HepG2 (cell line): Measurements from ENCODE around the gene KIF21B. TPM values are rescaled to one million over a fixed set of nuclear protein-coding genes. Genes with fewer than 3 reads are reported as not detected.

Source experiments
- ATAC-seq: fragments of 200-7000 bp; cut with Tn5 transposase; 3 replicates; pipeline ENCODE4 v1.9.1; 2020; ENCODE audit warnings: mild to moderate bottlenecking, moderate library complexity
- BruUV-seq: library from RNA; stranded (reverse); fragments of 400-500 nt; replicated peaks from 2 replicates; lab custom pipeline; 2021; lab: Mats Ljungman, UMichigan
- CTCF ChIA-PET: fragments of 300-600 bp; formaldehyde crosslinking; extraction: SDS; loops from one replicate; lab custom pipeline; 2021; ENCODE audit warnings: low total read pairs, inconsistent platforms, low intra/inter-chr PET ratio; lab: Yijun Ruan, JAX
- POLR2A ChIA-PET: fragments of 350-600 bp; sonication (Branson Sonifier 250); formaldehyde crosslinking; loops from one replicate; lab custom pipeline; 2020; ENCODE audit warnings: antibody characterized with exemption, inconsistent platforms; lab: Yijun Ruan, JAX
- DNase-seq: peaks from one replicate; pipeline ENCODE4 v3.0.0-alpha.2; 2015; ENCODE audit warnings: low spot score
- FAIRE-seq: peaks from 3 replicates; lab custom pipeline; 2011; peaks lifted over from hg19 to GRCh38; lab: Jason Lieb, UNC
- H2AFZ ChIP-seq: one replicate; pipeline ENCODE4 v1.6.1; 2011; ENCODE audit warnings: low read length, inconsistent platforms
- H3K27ac ChIP-seq: fragments of 300-600 bp; 3 replicates; pipeline ENCODE4 v1.8.0; 2011; ENCODE audit warnings: mixed run types, mild to moderate bottlenecking, mixed read lengths, low read length, inconsistent platforms; ENCODE audit not compliant: insufficient read depth; ENCODE audit errors: extremely low read length
- H3K27me3 ChIP-seq, 2 experiments: fragments of 200-600 bp in 1 of 2; 2 replicates in 1 of 2; 3 replicates in 1 of 2; pipeline versions ENCODE4 v1.6.0 to v1.8.0; 2011; ENCODE audit warnings: low read length in 2 of 2, mild to moderate bottlenecking in 2 of 2, moderate library complexity in 2 of 2, inconsistent platforms in 1 of 2; ENCODE audit not compliant: insufficient read depth in 2 of 2, control insufficient read depth in 1 of 2
- H3K36me3 ChIP-seq, 2 experiments: fragments of 200-600 bp in 1 of 2; replicated peaks in 1 of 2; 2 replicates in 1 of 2; 3 replicates in 1 of 2; pipeline versions ENCODE4 v1.5.1 to v1.8.0; 2011; ENCODE audit warnings: low read length in 2 of 2, inconsistent platforms in 1 of 2; ENCODE audit not compliant: insufficient read depth in 2 of 2, control insufficient read depth in 1 of 2
- H3K4me1 ChIP-seq: 2 replicates; pipeline ENCODE4 v1.5.1; 2012; ENCODE audit warnings: low read length, inconsistent platforms; ENCODE audit not compliant: insufficient read depth
- H3K4me2 ChIP-seq: 2 replicates; pipeline ENCODE4 v1.6.0; 2011; ENCODE audit warnings: low read depth, low read length, inconsistent platforms
- H3K4me3 ChIP-seq, 3 experiments: fragments of 200-600 bp in 1 of 3; sonication (generic), shearing (Covaris generic) in 1 of 3; replicated peaks in 1 of 3; 2 replicates each; pipeline ENCODE4 v1.5.1; 2011 to 2016; ENCODE audit warnings: low read length in 3 of 3, inconsistent platforms in 2 of 3, low read depth in 2 of 3, mild to moderate bottlenecking in 2 of 3, control low read depth in 1 of 3, mixed read lengths in 1 of 3; ENCODE audit not compliant: insufficient read depth in 1 of 3
- H3K79me2 ChIP-seq: one replicate; pipeline ENCODE4 v1.6.1; 2011; ENCODE audit warnings: low read length, inconsistent platforms; ENCODE audit not compliant: insufficient read depth
- H3K9ac ChIP-seq: 2 replicates; pipeline ENCODE4 v1.6.0; 2011; ENCODE audit warnings: mild to moderate bottlenecking, low read depth, low read length, inconsistent platforms; ENCODE audit not compliant: insufficient read depth
- H3K9me3 ChIP-seq: 2 replicates; pipeline ENCODE4 v1.5.1; 2012; ENCODE audit warnings: mild to moderate bottlenecking, low read length
- H4K20me1 ChIP-seq: 2 replicates; pipeline ENCODE4 v1.6.0; 2011; ENCODE audit warnings: inconsistent platforms, mild to moderate bottlenecking, low read length, moderate library complexity; ENCODE audit not compliant: insufficient read depth
- ATF1 ChIP-seq: IDR thresholded peaks from 2 replicates; pipeline ENCODE4 v1.6.1; 2016; ENCODE audit warnings: mild to moderate bottlenecking, control low read depth
- BRF2 ChIP-seq: sonication (generic); formaldehyde crosslinking; IDR thresholded peaks from 2 replicates; pipeline ENCODE4 v1.8.1; 2022; ENCODE audit warnings: mild to moderate bottlenecking, missing genetic modification reagents
- ETV5 ChIP-seq: IDR thresholded peaks from 2 replicates; pipeline ENCODE4 v1.6.1; 2018; ENCODE audit warnings: missing biosample characterization, missing genetic modification reagents, inconsistent platforms, borderline replicate concordance
- MYPOP ChIP-seq: sonication (generic); formaldehyde crosslinking; IDR thresholded peaks from 2 replicates; pipeline ENCODE4 v1.8.1; 2023; ENCODE audit warnings: mild to moderate bottlenecking, moderate library complexity, missing genetic modification reagents
- RBFOX2 ChIP-seq: fragments of 200-400 bp; formaldehyde crosslinking; IDR thresholded peaks from 2 replicates; pipeline ENCODE4 v1.6.1; 2017; ENCODE audit warnings: low read depth, mild to moderate bottlenecking, low read length
- TOE1 ChIP-seq: sonication (generic); formaldehyde crosslinking; IDR thresholded peaks from 2 replicates; pipeline ENCODE4 v1.4.0; 2020; ENCODE audit warnings: mild to moderate bottlenecking, missing genetic modification reagents
- ZNF441 ChIP-seq: sonication (generic); formaldehyde crosslinking; IDR thresholded peaks from 2 replicates; pipeline ENCODE4 v1.7.0; 2021; ENCODE audit warnings: missing genetic modification reagents, borderline replicate concordance
- ZNF451 ChIP-seq: sonication (generic); formaldehyde crosslinking; IDR thresholded peaks from 2 replicates; pipeline ENCODE4 v1.5.0; 2020; ENCODE audit warnings: mild to moderate bottlenecking, missing genetic modification reagents
- ZNF577 ChIP-seq: sonication (generic); formaldehyde crosslinking; IDR thresholded peaks from 2 replicates; pipeline ENCODE4 v1.4.0; 2020; ENCODE audit warnings: mild to moderate bottlenecking, low read depth, missing genetic modification reagents, borderline replicate concordance
- WGBS: methylation state at CpG from one replicate; pipeline ENCODE4 v1.1.6; 2017; ENCODE audit warnings: low lambda C conversion rate; 5-methylcytosine and 5-hydroxymethylcytosine counted together
- in situ Hi-C: cut with HindIII; loops from 2 replicates; pipeline ENCODE4 v1.10.0; 2017; ENCODE audit warnings: low pct_unique_long_range_greater_than_20kb; ENCODE audit not compliant: extremely low pct_ligation_motif_present
- intact Hi-C: fragments of 100-400 bp; cut with micrococcal nuclease; formaldehyde crosslinking; loops from one replicate; pipeline ENCODE4 v1.10.0; 2022; ENCODE audit not compliant: unreplicated experiment
- polyA plus RNA-seq, 8 experiments: library from polyadenylated mRNA; depleted of rRNA in 3 of 8; stranded (reverse) in 7 of 8; unstranded in 1 of 8; fragments of >200 nt; fragmentation: Illumina TruSeq in 4 of 8; extraction: Trizol in 4 of 8; gene quantifications; 2 replicates each; pipeline versions ENCODE4 v1.2.1 to v1.2.3, GENCODE V29; 2011 to 2016; ENCODE audit warnings: low read depth in 4 of 8, missing spikeins in 1 of 8, mixed read lengths in 1 of 8; ENCODE audit not compliant: insufficient read depth in 1 of 8
- total RNA-seq, 5 experiments: library from RNA; depleted of rRNA; stranded (reverse); fragments of >200 nt; fragmentation: Illumina TruSeq; extraction: Trizol; gene quantifications; 2 replicates each; pipeline ENCODE4 v1.2.3, GENCODE V29; 2016; ENCODE audit warnings: low read depth in 1 of 5

The KIF21B gene
- total and polyA plus RNA-seq, 2 of the 13 experiments (the other 11 are each of a cell fraction or from before 2014, with no cell fraction given), result 0.17 to 0.20 TPM

DNA sequence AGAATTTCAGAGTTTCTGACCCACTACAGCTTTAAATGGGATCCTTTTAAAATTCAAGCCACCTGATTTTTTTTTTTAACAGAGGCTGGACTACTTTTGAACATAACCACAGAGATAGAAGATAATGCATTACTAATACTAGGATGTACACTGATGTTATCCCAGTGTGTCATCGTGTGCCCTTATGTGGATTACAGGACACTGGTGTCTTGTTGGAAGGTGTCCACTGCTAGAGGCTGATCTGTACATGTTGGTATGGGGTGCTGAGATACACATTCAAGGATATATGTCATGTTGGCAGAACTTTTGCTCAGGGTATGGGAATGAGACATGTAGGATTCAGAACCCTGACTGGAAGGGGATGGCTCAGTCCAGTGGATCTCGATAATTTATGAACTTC, 72.5 kb downstream of the KIF21B start:
- H3K4me1 ChIP-seq, result no peaks in the 10 kb centered on the region
- TF ChIP-seq ZNF441 (CRISPR knock-in tag), result no peak
- no peak for TF ChIP-seq ZNF577 (CRISPR knock-in tag)
- no peak for TF ChIP-seq BRF2
- TF ChIP-seq ZNF451 (CRISPR knock-in tag), result no peak
- TF ChIP-seq TOE1 (CRISPR knock-in tag), result no peak
- TF ChIP-seq ETV5 (CRISPR knock-in tag), result no peak
- TF ChIP-seq MYPOP (CRISPR knock-in tag), result no peak
- no peak for TF ChIP-seq RBFOX2
- no peak for TF ChIP-seq ATF1
- TF ChIP-seq, all 625 proteins: peak for 0
- Histone ChIP-seq H3K4me2 (no peak overlapping the region), H3K9me3 (peaks cover 10% of the 10 kb centered on the region), H3K27me3 (peaks cover 0 to 14% of the 10 kb centered on the region in 2 experiments; a peak in 2 of 5 replicates), H3K36me3 (no peaks in the 10 kb centered on the region), H3K27ac (no peak overlapping the region), H4K20me1 (no peaks in the 10 kb centered on the region), H2AFZ (no peak overlapping the region), H3K79me2 (no peaks in the 10 kb centered on the region), H3K9ac (no peak overlapping the region), H3K4me3 (no peak overlapping the region)
- DNase-seq, result no peak
- POLR2A ChIA-PET, result no interaction called here
- CTCF ChIA-PET, result no interaction called here
- intact Hi-C loops, result no loop called here
- in situ Hi-C loops, result no loop called here
- WGBS, result 39% methylated on average over 2 of the region's 2 CpGs
- ATAC-seq, result no peak
- no TSS peak for BruUV-seq
- no peak for FAIRE-seq
